Psoas muscle (tissue), 8 donors: ENCODE results near the gene MTURN. TPM values are rescaled to one million over a fixed set of nuclear protein-coding genes. Genes with fewer than 3 reads are reported as not detected.

ENCODE experiments used
- ATAC-seq, 4 donors: fragments of 200-7000 bp; cut with Tn5 transposase; one replicate each; pipeline ENCODE4 v1.9.1; 2020; ENCODE audit warnings: moderate library complexity in 3 of 4, mild to moderate bottlenecking in 2 of 4
- DNase-seq, 2 donors: peaks; one replicate each; pipeline ENCODE4 v3.0.0-alpha.2; 2020
- H3K27ac ChIP-seq: fragments of 200-600 bp; one replicate; pipeline ENCODE4 v1.8.0; 2022
- H3K27me3 ChIP-seq, 3 donors: fragments of 200-600 bp in 1 of 3; one replicate each; pipeline versions ENCODE4 v1.6.1 to v1.8.0; 2013 to 2022; ENCODE audit warnings: low read length in 2 of 3, mild to moderate bottlenecking in 2 of 3, moderate library complexity in 1 of 3; ENCODE audit not compliant: insufficient read depth in 3 of 3
- H3K36me3 ChIP-seq, 2 donors: fragments of 200-600 bp in 1 of 2; one replicate each; pipeline versions ENCODE4 v1.6.1 to v1.8.0; 2013 to 2022; ENCODE audit warnings: low read depth in 1 of 2, mild to moderate bottlenecking in 1 of 2, moderate library complexity in 1 of 2; ENCODE audit not compliant: insufficient read depth in 1 of 2
- H3K4me1 ChIP-seq: fragments of 200-600 bp; one replicate; pipeline ENCODE4 v1.8.0; 2022
- H3K4me3 ChIP-seq: fragments of 200-600 bp; one replicate; pipeline ENCODE4 v1.8.0; 2022; ENCODE audit warnings: mild to moderate bottlenecking
- H3K9me3 ChIP-seq: fragments of 200-600 bp; one replicate; pipeline ENCODE4 v1.8.0; 2022
- WGBS, 3 donors: extraction: QIAGEN DNeasy Blood & Tissue Kit; methylation state at CpG; one replicate each; pipeline versions ENCODE4 v1.1.6 to v1.1.7; 2013; 5-methylcytosine and 5-hydroxymethylcytosine counted together
- intact Hi-C, 2 donors: fragments of 100-400 bp; cut with DNase I; formaldehyde crosslinking; loops; one replicate each; pipeline versions ENCODE4 v1.11.0 to v1.14.2; 2022
- polyA plus RNA-seq, 3 donors: library from polyadenylated mRNA; stranded (reverse); fragments of 200-250 nt; gene quantifications; one replicate each; pipeline ENCODE4 v1.2.3, GENCODE V29; 2013
- total RNA-seq, 4 donors: library from RNA; stranded (reverse); fragmentation: NEBNext Ultra II Directional in 2 of 4; extraction: Animal tissue kit (Norgen Biotek cat#: 25700) in 2 of 4; gene quantifications; one replicate each; pipeline versions ENCODE4 v1.2.1 to v1.2.4, GENCODE V29; 2021 to 2023
- TF ChIP-seq, protein P1 (sequence below): fragments of 200-600 bp; IDR thresholded peaks from one replicate; pipeline ENCODE4 v1.8.0; 2022; ENCODE audit warnings: antibody characterized with exemption
- donor health status: healthy with polysubstance abuse.
- donor health status: DM: no; HTN: no; CAD: no; lungs with moderate emphysema.
- donor health status: Bipolar disorder and iron deficiency.
- donor health status: healthy.
- donor health status: DM: yes; HTN: yes; CAD: no.
- donor health status: DM: no; HTN: no; CAD: no.
- donor health status: DM: no; HTN: no; CAD: no.
- donor health status: DM: yes; HTN: yes; CAD: no.

The MTURN gene
- total and polyA plus RNA-seq, 7 donors = 7.1 to 68.6 (median 17.6) TPM

DNA sequence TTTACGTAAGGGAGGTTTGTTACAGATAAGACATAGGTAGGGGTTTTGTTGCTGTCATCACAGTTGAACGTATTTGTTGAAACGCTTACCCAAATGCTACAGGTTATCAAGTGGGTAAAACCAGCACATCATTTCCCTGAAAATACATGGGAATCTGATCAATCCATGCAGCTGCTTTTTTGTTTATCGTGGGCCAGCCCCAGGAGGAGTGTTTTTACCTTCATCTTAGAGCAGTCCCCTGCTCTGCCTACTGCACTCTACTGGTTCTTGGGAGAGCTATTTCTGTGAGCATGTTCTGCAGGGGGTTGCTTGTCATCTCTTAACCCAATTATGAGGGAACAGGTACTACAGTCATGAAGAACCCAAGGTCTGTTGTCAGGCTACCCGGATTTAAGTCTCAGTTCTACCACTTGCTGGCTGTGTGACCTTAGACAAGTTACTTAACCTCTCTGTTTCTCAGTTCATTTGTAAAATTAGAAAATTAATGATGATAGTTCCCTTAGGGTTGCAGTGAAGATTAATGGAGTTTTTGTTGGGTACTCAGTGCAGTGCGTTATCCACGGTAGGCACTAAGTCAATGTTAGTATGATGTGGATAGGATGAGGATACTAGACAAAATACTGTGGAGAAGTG is 15.0 kb downstream of the MTURN start:
- Histone ChIP-seq H3K36me3 (peaks cover 0 to 31% of the 10 kb centered on the region in 2 donors), H3K27me3 (no peaks in the 10 kb centered on the region), H3K9me3 (no peaks in the 10 kb centered on the region), H3K4me1 (peaks cover 21% of the 10 kb centered on the region), H3K4me3 (no peak overlapping the region), H3K27ac (no peak overlapping the region)
- intact Hi-C loops = loop anchor here in 1 of 2 donors (10.0 kb wide), 1 partner anchor 415 kb away; no protein-coding TSS in a partner anchor
- TF ChIP-seq, protein P1, sequence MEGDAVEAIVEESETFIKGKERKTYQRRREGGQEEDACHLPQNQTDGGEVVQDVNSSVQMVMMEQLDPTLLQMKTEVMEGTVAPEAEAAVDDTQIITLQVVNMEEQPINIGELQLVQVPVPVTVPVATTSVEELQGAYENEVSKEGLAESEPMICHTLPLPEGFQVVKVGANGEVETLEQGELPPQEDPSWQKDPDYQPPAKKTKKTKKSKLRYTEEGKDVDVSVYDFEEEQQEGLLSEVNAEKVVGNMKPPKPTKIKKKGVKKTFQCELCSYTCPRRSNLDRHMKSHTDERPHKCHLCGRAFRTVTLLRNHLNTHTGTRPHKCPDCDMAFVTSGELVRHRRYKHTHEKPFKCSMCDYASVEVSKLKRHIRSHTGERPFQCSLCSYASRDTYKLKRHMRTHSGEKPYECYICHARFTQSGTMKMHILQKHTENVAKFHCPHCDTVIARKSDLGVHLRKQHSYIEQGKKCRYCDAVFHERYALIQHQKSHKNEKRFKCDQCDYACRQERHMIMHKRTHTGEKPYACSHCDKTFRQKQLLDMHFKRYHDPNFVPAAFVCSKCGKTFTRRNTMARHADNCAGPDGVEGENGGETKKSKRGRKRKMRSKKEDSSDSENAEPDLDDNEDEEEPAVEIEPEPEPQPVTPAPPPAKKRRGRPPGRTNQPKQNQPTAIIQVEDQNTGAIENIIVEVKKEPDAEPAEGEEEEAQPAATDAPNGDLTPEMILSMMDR = no peak
- ATAC-seq (no peak), DNase-seq (no peak)
- WGBS, 3 donors = 95 to 98% (median 97%) methylated on average over 7 of the region's 7 CpGs

DNA sequence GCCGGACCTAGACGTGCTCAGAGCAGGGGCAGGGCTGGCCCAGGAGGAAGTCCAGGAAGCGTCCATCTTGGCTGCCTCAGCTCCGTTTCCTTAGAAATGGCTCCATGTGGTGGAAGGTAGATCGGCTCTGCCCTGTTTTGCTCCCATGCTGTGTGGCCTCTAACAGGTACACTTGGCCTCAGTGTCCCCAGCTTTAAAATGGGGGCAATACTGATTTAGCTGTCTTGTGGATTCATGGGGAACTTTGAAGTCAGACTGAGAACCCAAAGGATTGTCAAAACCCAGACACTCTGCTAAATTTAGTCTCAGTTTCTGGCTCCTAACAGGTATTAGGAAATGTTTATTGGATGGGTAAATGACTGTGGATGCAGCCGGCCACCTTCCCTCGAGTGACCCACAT is 15.9 kb downstream of the MTURN start:
- Histone ChIP-seq H3K27ac (no peak overlapping the region), H3K36me3 (peaks cover 0 to 34% of the 10 kb centered on the region in 2 donors), H3K27me3 (no peaks in the 10 kb centered on the region), H3K4me1 (peaks cover 21% of the 10 kb centered on the region), H3K4me3 (no peak overlapping the region), H3K9me3 (no peaks in the 10 kb centered on the region)
- DNase-seq (no peak), ATAC-seq (no peak)
- intact Hi-C loops = loop anchor here in 1 of 2 donors (10.0 kb wide), 1 partner anchor 414 kb away; no protein-coding TSS in a partner anchor
- TF ChIP-seq, protein P1 = no peak
- 57 to 75% (median 73%) methylated on average over 7 of the region's 7 CpGs for WGBS, 3 donors

DNA sequence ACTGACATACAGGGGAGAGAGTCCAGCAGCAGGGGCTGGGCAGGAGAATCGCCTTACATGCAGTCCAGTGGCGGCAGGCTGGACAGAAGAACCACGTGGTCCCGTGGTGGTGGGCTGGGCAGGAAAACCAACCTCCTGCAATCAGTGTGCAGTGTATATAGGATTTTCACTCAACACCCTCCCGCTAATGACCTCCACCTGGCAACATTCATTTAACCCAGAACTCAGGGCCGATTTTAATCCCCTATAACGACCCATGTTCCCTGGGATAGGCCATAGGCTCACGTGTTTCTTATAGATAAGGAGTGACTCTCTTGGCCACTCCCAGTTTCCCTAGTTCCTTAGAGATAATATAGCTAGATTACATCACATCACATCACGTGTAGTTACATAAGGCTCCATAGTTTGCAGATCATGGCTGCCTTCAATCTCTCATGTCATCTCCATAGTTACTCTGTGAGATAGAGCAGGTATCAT is 19.4 kb downstream of the MTURN start:
- Histone ChIP-seq H3K4me3 (no peak overlapping the region), H3K9me3 (no peaks in the 10 kb centered on the region), H3K27me3 (no peaks in the 10 kb centered on the region), H3K36me3 (peaks cover 0 to 56% of the 10 kb centered on the region in 2 donors), H3K27ac (no peak overlapping the region), H3K4me1 (peaks cover 6% of the 10 kb centered on the region)
- intact Hi-C loops = loop anchor here in 1 of 2 donors (10.0 kb wide), 1 partner anchor 411 kb away; no protein-coding TSS in a partner anchor
- DNase-seq = no peak
- no peak for ATAC-seq
- TF ChIP-seq, protein P1 = no peak
- 86 to 93% (median 91%) methylated on average over 9 of the region's 9 CpGs for WGBS, 3 donors

DNA sequence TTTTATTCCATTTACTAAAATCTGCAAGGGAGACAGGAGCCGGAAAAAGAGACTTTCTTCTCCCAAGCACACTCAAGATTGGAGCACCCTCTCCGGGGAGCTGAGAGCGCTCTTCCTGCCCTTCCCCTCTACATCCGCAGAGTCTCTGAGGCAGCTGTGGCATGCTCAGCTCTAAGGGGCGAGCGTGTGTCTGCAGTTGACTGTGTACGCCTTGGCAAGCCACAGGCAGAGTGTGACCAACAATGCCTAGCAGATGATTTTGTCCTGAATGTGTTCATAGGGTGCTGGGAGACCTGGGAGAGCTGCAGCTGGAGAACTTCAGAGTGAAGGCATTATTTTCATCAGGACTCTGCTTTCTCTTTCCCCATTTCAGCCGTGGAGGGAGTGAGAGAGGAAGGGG is 20.7 kb downstream of the MTURN start:
- Histone ChIP-seq H3K4me3 (no peak overlapping the region), H3K27me3 (no peaks in the 10 kb centered on the region), H3K9me3 (no peaks in the 10 kb centered on the region), H3K27ac (no peak overlapping the region), H3K36me3 (peaks cover 0 to 62% of the 10 kb centered on the region in 2 donors), H3K4me1 (peaks cover 6% of the 10 kb centered on the region)
- intact Hi-C loops = loop anchor here in 1 of 2 donors (10.0 kb wide), 1 partner anchor 409 kb away; no protein-coding TSS in a partner anchor
- TF ChIP-seq, protein P1 = no peak
- ATAC-seq (no peak), DNase-seq (no peak)
- WGBS, 3 donors = 74 to 82% (median 75%) methylated on average over 8 of the region's 8 CpGs
